ENCODE results near the gene PRDM13.

DNA sequence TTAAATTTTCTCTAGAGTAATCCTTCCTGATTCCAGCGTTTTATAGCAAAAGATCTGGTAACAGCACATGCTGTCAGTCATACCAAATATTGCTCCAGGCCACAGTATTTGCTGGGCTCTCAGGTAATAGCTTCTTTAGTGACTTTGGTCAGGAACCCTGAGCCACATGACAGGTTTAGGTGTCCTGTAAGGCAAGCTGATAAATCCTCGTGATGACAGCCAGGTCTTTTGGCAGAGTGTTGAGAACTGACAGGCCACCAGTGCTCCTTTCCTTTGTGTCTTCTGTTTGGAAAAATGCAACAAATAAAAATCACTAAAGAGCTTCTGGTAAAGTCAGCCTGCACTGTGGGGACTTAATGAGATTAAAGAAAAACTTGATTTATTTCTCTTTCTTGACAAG, 34.6 kb downstream of the PRDM13 start:
- TF ChIP-seq POLR2AphosphoS5 (IDR thresholded peaks at IDR 0.05; ENCODE audit: low read length), result no peak
- TF ChIP-seq POLR2A (IDR thresholded peaks at IDR 0.05; ENCODE audit: low read depth, low read length), result no peak
- no peak for TF ChIP-seq YY1 (IDR thresholded peaks at IDR 0.05; ENCODE audit: low read depth, low read length)
- TF ChIP-seq, protein P1, sequence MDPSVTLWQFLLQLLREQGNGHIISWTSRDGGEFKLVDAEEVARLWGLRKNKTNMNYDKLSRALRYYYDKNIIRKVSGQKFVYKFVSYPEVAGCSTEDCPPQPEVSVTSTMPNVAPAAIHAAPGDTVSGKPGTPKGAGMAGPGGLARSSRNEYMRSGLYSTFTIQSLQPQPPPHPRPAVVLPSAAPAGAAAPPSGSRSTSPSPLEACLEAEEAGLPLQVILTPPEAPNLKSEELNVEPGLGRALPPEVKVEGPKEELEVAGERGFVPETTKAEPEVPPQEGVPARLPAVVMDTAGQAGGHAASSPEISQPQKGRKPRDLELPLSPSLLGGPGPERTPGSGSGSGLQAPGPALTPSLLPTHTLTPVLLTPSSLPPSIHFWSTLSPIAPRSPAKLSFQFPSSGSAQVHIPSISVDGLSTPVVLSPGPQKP (IDR thresholded peaks at IDR 0.05; ENCODE audit: low read depth, low read length), result no peak
- no peak for TF ChIP-seq EZH2 (IDR thresholded peaks at IDR 0.05; ENCODE audit: borderline replicate concordance, control insufficient read depth, low read depth, low read length)
- TF ChIP-seq, protein P2, sequence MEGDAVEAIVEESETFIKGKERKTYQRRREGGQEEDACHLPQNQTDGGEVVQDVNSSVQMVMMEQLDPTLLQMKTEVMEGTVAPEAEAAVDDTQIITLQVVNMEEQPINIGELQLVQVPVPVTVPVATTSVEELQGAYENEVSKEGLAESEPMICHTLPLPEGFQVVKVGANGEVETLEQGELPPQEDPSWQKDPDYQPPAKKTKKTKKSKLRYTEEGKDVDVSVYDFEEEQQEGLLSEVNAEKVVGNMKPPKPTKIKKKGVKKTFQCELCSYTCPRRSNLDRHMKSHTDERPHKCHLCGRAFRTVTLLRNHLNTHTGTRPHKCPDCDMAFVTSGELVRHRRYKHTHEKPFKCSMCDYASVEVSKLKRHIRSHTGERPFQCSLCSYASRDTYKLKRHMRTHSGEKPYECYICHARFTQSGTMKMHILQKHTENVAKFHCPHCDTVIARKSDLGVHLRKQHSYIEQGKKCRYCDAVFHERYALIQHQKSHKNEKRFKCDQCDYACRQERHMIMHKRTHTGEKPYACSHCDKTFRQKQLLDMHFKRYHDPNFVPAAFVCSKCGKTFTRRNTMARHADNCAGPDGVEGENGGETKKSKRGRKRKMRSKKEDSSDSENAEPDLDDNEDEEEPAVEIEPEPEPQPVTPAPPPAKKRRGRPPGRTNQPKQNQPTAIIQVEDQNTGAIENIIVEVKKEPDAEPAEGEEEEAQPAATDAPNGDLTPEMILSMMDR (IDR thresholded peaks at IDR 0.05 in 2 of 3, conservative IDR thresholded peaks at IDR 0.05 in 1 of 3; ENCODE audit: control insufficient read depth in 2 of 3, extremely low read depth in 1 of 3, insufficient read depth in 1 of 3, low read depth in 3 of 3, low read length in 3 of 3), result no peak
- TF ChIP-seq RAD51 (IDR thresholded peaks at IDR 0.05), result no peak
- TF ChIP-seq, protein P3, sequence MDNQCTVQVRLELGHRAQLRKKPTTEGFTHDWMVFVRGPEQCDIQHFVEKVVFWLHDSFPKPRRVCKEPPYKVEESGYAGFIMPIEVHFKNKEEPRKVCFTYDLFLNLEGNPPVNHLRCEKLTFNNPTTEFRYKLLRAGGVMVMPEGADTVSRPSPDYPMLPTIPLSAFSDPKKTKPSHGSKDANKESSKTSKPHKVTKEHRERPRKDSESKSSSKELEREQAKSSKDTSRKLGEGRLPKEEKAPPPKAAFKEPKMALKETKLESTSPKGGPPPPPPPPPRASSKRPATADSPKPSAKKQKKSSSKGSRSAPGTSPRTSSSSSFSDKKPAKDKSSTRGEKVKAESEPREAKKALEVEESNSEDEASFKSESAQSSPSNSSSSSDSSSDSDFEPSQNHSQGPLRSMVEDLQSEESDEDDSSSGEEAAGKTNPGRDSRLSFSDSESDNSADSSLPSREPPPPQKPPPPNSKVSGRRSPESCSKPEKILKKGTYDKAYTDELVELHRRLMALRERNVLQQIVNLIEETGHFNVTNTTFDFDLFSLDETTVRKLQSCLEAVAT (IDR thresholded peaks at IDR 0.05), result no peak
- TF ChIP-seq SPI1 (IDR thresholded peaks at IDR 0.05; ENCODE audit: borderline replicate concordance, insufficient read depth, low read depth, low read length), result no peak
- TF ChIP-seq, protein P4, sequence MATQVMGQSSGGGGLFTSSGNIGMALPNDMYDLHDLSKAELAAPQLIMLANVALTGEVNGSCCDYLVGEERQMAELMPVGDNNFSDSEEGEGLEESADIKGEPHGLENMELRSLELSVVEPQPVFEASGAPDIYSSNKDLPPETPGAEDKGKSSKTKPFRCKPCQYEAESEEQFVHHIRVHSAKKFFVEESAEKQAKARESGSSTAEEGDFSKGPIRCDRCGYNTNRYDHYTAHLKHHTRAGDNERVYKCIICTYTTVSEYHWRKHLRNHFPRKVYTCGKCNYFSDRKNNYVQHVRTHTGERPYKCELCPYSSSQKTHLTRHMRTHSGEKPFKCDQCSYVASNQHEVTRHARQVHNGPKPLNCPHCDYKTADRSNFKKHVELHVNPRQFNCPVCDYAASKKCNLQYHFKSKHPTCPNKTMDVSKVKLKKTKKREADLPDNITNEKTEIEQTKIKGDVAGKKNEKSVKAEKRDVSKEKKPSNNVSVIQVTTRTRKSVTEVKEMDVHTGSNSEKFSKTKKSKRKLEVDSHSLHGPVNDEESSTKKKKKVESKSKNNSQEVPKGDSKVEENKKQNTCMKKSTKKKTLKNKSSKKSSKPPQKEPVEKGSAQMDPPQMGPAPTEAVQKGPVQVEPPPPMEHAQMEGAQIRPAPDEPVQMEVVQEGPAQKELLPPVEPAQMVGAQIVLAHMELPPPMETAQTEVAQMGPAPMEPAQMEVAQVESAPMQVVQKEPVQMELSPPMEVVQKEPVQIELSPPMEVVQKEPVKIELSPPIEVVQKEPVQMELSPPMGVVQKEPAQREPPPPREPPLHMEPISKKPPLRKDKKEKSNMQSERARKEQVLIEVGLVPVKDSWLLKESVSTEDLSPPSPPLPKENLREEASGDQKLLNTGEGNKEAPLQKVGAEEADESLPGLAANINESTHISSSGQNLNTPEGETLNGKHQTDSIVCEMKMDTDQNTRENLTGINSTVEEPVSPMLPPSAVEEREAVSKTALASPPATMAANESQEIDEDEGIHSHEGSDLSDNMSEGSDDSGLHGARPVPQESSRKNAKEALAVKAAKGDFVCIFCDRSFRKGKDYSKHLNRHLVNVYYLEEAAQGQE (IDR thresholded peaks at IDR 0.05; ENCODE audit: low read depth, low read length), result no peak
- TF ChIP-seq PAX8 (IDR thresholded peaks at IDR 0.05), result no peak
- TF ChIP-seq, protein P5, sequence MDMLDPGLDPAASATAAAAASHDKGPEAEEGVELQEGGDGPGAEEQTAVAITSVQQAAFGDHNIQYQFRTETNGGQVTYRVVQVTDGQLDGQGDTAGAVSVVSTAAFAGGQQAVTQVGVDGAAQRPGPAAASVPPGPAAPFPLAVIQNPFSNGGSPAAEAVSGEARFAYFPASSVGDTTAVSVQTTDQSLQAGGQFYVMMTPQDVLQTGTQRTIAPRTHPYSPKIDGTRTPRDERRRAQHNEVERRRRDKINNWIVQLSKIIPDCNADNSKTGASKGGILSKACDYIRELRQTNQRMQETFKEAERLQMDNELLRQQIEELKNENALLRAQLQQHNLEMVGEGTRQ (IDR thresholded peaks at IDR 0.05; ENCODE audit: borderline replicate concordance, low read depth, low read length), result no peak
- TF ChIP-seq MXI1 (IDR thresholded peaks at IDR 0.05; ENCODE audit: low read depth, low read length), result no peak

Measured in GM12878 (cell line).